ENCODE results near the gene VPS13D.
"Not testable (repeated sequence)": the region's sequence is repeated elsewhere in the genome, so short reads cannot be mapped to it uniquely, and the experiment has no call there.

DNA sequence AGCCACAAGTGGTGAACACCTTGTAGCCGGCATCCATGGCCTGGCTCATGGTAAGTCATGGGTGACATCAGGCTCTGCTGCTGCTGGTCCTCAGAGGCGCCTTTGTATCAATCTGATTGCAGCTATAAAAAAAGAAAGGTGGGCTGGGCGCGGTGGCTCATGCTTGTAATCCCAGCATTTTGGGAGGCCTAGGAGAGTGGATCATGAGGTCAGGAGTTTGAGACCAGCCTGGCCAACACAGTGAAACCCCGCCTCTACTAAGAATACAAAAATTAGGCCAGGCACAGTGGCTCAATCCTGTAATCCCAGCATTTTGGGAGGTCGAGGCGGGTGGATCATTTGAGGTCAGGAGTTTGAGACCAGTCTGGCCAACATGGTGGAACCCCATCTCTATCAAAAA, 226.3 kb downstream of the VPS13D start:
- TF ChIP-seq, protein P1, sequence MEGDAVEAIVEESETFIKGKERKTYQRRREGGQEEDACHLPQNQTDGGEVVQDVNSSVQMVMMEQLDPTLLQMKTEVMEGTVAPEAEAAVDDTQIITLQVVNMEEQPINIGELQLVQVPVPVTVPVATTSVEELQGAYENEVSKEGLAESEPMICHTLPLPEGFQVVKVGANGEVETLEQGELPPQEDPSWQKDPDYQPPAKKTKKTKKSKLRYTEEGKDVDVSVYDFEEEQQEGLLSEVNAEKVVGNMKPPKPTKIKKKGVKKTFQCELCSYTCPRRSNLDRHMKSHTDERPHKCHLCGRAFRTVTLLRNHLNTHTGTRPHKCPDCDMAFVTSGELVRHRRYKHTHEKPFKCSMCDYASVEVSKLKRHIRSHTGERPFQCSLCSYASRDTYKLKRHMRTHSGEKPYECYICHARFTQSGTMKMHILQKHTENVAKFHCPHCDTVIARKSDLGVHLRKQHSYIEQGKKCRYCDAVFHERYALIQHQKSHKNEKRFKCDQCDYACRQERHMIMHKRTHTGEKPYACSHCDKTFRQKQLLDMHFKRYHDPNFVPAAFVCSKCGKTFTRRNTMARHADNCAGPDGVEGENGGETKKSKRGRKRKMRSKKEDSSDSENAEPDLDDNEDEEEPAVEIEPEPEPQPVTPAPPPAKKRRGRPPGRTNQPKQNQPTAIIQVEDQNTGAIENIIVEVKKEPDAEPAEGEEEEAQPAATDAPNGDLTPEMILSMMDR (IDR thresholded peaks at IDR 0.05): not testable (repeated sequence)
- TF ChIP-seq POLR2A (IDR thresholded peaks at IDR 0.05): not testable (repeated sequence)

All from body of pancreas (tissue), 4 donors.